SU-DHL-6 (cell line): Measurements from ENCODE around the gene FAM20A.

ENCODE experiments used
- EZH2phosphoT487 ChIP-seq: fragments of 200-600 bp; sonication (generic), shearing (Covaris generic); conservative IDR thresholded peaks from 2 replicates; pipeline ENCODE4 v1.6.1; 2018; ENCODE audit warnings: mild to moderate bottlenecking, antibody characterized with exemption, low read length, moderate library complexity, mixed read lengths
- TF ChIP-seq, protein P1 (sequence below): fragments of 200-600 bp; sonication (generic); IDR thresholded peaks from one replicate; pipeline ENCODE4 v1.5.1; 2017; ENCODE audit warnings: antibody characterized with exemption, mild to moderate bottlenecking, low read length, moderate library complexity; ENCODE audit not compliant: insufficient read depth, poor library complexity, severe bottlenecking

- TF ChIP-seq, protein P1, sequence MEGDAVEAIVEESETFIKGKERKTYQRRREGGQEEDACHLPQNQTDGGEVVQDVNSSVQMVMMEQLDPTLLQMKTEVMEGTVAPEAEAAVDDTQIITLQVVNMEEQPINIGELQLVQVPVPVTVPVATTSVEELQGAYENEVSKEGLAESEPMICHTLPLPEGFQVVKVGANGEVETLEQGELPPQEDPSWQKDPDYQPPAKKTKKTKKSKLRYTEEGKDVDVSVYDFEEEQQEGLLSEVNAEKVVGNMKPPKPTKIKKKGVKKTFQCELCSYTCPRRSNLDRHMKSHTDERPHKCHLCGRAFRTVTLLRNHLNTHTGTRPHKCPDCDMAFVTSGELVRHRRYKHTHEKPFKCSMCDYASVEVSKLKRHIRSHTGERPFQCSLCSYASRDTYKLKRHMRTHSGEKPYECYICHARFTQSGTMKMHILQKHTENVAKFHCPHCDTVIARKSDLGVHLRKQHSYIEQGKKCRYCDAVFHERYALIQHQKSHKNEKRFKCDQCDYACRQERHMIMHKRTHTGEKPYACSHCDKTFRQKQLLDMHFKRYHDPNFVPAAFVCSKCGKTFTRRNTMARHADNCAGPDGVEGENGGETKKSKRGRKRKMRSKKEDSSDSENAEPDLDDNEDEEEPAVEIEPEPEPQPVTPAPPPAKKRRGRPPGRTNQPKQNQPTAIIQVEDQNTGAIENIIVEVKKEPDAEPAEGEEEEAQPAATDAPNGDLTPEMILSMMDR, result no peak
- TF ChIP-seq EZH2phosphoT487, result no peak
These were observed 59.4 kb downstream of the FAM20A start for GRCh38 chr17:68541816-68542215.
